GM12891 (cell line): ENCODE measurements around the gene CPSF4L.
A peak's percentile ranks its signal among the peaks of the same experiment; 100 is the strongest.

Experiments used
- DNase-seq: peaks from one replicate; pipeline ENCODE4 v3.0.0; 2011; ENCODE audit warnings: low spot score; ENCODE audit not compliant: insufficient read length
- FAIRE-seq: peaks from 2 replicates; lab custom pipeline; 2011; peaks lifted over from hg19 to GRCh38; lab: Jason Lieb, UNC
- PAX5 ChIP-seq: IDR thresholded peaks from 2 replicates; pipeline ENCODE4 v1.6.1; 2011; ENCODE audit warnings: low read length, moderate library complexity, mild to moderate bottlenecking; ENCODE audit not compliant: insufficient read depth, severe bottlenecking
- POLR2A ChIP-seq: IDR thresholded peaks from 2 replicates; pipeline ENCODE4 v1.6.1; 2011; ENCODE audit warnings: low read depth, low read length, control low read depth
- POLR2AphosphoS5 ChIP-seq: IDR thresholded peaks from 2 replicates; pipeline ENCODE4 v1.6.1; 2011; ENCODE audit warnings: low read depth, low read length, control low read depth
- POU2F2 ChIP-seq: IDR thresholded peaks from 2 replicates; pipeline ENCODE4 v1.6.1; 2011; ENCODE audit warnings: low read depth, mild to moderate bottlenecking, control low read depth, low read length, moderate library complexity
- SPI1 ChIP-seq: IDR thresholded peaks from 2 replicates; pipeline ENCODE4 v1.6.1; 2011; ENCODE audit warnings: low read depth, low read length, control low read depth
- TAF1 ChIP-seq: IDR thresholded peaks from 2 replicates; pipeline ENCODE4 v1.6.1; 2011; ENCODE audit warnings: low read depth, low read length, control low read depth

CPSF4L gene

GRCh38 chr17:73256220-73256619 is 5.5 kb downstream of the CPSF4L start:
- no peak for DNase-seq
- no peak for TF ChIP-seq POLR2A
- TF ChIP-seq SPI1, result no peak
- no peak for TF ChIP-seq TAF1
- no peak for TF ChIP-seq POLR2AphosphoS5
- no peak for TF ChIP-seq POU2F2
- no peak for TF ChIP-seq PAX5
- no peak for FAIRE-seq

- DNase-seq (no peak), FAIRE-seq (peak; percentile 90)
- no peak for TF ChIP-seq PAX5
- no peak for TF ChIP-seq SPI1
- no peak for TF ChIP-seq TAF1
- no peak for TF ChIP-seq POU2F2
- no peak for TF ChIP-seq POLR2A
- TF ChIP-seq POLR2AphosphoS5, result no peak
Measured at GRCh38 chr17:73255671-73256181, 6.0 kb downstream of the CPSF4L start.

DNA sequence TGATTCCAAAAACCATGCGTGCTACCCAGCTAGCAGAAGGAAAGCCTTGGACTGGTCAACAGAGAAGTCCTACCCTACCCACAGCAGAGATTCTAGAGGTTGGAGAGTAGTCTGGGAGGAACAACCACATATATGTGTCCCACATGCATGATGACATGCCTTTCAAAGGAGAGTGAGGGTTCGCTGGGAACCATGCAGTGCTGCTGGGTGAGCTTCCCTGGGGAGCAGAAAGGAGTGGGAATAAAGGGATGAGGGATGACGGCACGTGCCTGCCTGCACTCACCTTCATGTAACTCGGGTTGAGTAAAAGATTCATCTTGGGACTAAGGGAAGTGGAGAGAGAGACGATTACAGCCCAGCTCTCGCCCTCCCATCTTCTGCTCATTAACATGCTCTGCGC is 9.8 kb downstream of the CPSF4L start:
- no peak for DNase-seq
- no peak for TF ChIP-seq POLR2AphosphoS5
- no peak for TF ChIP-seq SPI1
- no peak for TF ChIP-seq POU2F2
- TF ChIP-seq TAF1, result no peak
- no peak for FAIRE-seq

DNA sequence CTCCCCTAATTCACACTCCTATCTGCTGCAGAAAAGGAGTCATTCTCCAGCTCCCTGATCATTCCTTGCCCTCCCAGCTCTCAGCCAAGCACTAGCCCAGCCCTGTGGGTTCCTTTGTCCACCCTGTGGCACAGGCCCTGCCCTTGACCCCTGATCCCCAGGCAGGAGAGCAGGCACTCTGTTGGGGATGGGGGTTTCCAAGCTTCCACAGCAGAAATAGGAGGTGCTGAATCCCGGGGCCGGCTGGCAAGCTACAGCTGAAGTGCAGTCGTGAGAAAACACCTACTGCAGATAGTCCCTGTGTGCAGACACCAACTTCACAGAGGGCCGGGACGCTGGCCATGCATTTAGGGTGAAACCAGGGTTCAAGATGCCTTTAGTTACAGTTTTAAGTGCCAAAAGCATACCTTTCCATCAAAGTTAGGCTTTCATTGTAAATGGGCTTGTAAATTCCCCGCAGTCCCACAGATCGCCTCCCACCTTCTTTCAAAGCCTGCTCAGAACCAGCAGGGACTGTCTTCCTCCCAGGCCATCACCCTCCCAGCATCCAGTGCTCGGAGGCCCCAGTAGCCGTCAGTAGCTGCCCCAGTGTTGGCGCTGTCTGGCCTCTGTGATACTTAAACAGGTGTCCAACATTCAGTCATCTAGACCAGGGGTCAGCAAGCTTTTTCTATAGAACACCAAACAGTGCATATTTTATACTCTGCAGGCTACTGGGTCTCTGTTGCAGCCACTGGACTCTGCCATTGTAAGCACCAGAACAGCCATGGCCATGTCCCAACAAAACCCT is 10.6 kb downstream of the CPSF4L start:
- TF ChIP-seq POLR2AphosphoS5, result no peak
- TF ChIP-seq POU2F2, result no peak
- TF ChIP-seq TAF1, result no peak
- TF ChIP-seq SPI1, result no peak
- TF ChIP-seq POLR2A, result no peak
- no peak for TF ChIP-seq PAX5
- FAIRE-seq (no peak), DNase-seq (no peak)

DNA sequence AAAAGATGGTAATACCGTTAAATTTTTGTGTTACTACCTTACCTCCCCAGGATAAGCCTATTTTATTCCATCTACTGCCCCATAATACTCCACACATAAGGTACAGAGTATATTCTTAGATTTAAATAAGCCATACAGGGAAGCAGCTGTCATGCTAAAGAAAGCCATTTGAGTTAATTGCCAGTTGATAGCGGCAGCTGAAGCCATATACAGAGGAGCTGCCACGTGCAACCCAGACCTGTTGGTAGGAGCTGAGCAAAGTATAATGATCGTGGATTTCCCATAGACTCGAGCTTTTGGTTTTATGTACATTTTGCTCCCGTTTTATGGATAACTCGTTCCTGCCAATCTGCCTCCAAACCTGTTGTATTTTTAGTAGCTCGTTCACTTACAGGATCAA is 12.0 kb downstream of the CPSF4L start:
- TF ChIP-seq POLR2A (no peak), POLR2AphosphoS5 (no peak), PAX5 (no peak), POU2F2 (no peak), SPI1 (no peak), TAF1 (no peak)
- FAIRE-seq, result no peak
- DNase-seq, result no peak

DNA sequence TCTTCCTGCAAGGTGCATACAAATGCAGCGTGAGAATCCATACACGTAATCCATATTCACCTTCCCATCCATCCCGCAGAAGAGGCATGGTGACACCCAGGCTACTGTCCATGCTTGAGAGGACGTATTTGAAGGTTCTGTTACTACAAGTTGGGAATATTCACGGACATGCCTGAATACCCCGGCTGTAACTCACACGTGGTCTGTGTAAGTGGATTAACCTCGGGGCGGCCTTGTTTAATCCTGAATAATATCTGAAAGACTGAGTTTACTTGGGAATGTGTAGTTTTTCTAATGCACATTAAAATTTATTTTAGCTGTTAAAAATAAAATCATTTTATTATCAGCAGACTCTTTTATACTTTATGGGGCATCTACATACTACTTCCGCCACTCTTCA is 13.1 kb downstream of the CPSF4L start:
- TF ChIP-seq SPI1 (no peak), TAF1 (no peak), POLR2A (no peak), POU2F2 (no peak), PAX5 (no peak), POLR2AphosphoS5 (no peak)
- FAIRE-seq (no peak), DNase-seq (no peak)

- TF ChIP-seq POLR2A (no peak), TAF1 (no peak), PAX5 (no peak), POU2F2 (no peak)
- no peak for FAIRE-seq
- no peak for DNase-seq
Measured at GRCh38 chr17:73247726-73248125, 14.0 kb downstream of the CPSF4L start.

GRCh38 chr17:73240561-73240960 is 21.1 kb downstream of the CPSF4L start:
- FAIRE-seq (no peak), DNase-seq (no peak)
- TF ChIP-seq POLR2A, result no peak
- TF ChIP-seq POU2F2, result no peak
- no peak for TF ChIP-seq POLR2AphosphoS5
- no peak for TF ChIP-seq SPI1
- TF ChIP-seq TAF1, result no peak
- no peak for TF ChIP-seq PAX5

GRCh38 chr17:73237714-73238113 is 24.0 kb downstream of the CPSF4L start:
- TF ChIP-seq POU2F2, result no peak
- no peak for TF ChIP-seq POLR2A
- no peak for TF ChIP-seq SPI1
- no peak for TF ChIP-seq POLR2AphosphoS5
- TF ChIP-seq TAF1, result no peak
- DNase-seq (no peak), FAIRE-seq (no peak)

- DNase-seq, result no peak
- no peak for FAIRE-seq
- TF ChIP-seq POLR2AphosphoS5, result no peak
- TF ChIP-seq POU2F2, result no peak
- TF ChIP-seq PAX5, result no peak
- TF ChIP-seq POLR2A, result no peak
- TF ChIP-seq SPI1, result no peak
- no peak for TF ChIP-seq TAF1
Measured at GRCh38 chr17:73234736-73235135, 26.9 kb downstream of the CPSF4L start.
